OCI-M2 (cell line): Measurements from ENCODE around the gene NHLRC4.

Source experiments
- DNase-seq: peaks from one replicate; lab custom pipeline; 2025; ENCODE audit not compliant: unreplicated experiment; lab: John Stamatoyannopoulos, UW

Gene NHLRC4

DNA sequence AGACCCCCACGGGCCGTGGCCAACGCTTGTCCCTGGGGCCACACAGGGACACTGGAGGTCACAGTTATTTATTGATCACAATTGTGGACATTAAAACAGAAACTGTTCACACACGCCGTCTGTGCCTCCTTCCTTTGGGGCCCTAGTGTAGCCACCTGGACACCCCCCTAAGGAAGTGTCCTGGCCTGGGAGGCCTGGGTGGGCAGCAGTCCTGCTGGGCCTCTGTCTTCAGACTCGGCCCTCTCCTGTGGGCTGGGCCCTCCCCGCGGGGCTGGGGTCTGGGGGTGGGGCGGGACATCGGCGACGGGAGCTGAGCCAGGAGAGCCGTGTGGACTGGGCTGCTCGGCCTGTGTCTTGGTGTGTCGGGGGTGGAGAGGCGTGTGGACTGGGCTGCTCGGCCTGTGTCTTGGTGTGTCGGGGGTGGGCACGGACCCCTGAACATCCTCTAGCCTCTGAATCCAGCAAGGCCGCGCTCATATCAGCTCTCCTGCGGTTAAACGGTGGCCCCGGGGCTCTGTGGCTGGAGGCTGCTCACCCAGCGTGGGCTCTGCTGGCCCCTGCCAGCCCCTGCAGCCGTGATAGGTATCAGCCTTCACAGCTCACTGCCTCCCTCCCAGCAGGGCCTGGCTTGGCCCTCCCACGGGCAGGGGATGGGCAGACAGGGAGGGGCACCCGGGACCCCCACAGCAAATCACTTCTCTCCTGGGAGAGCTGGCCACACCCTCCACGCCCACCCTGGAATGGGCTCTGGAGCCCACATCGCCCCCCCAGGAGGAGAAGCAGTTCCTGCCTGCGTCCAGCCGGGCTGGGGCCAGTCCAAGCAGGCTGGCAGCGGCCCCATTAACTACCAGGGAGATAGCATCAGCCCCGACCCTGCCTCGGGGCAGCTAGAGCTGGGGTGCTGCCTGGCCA lies 1.1 kb upstream of the NHLRC4 start:
- DNase-seq: no peak

- no peak for DNase-seq
Observed at GRCh38 chr16:567373-568256, 810 bp downstream of the NHLRC4 start.

DNA sequence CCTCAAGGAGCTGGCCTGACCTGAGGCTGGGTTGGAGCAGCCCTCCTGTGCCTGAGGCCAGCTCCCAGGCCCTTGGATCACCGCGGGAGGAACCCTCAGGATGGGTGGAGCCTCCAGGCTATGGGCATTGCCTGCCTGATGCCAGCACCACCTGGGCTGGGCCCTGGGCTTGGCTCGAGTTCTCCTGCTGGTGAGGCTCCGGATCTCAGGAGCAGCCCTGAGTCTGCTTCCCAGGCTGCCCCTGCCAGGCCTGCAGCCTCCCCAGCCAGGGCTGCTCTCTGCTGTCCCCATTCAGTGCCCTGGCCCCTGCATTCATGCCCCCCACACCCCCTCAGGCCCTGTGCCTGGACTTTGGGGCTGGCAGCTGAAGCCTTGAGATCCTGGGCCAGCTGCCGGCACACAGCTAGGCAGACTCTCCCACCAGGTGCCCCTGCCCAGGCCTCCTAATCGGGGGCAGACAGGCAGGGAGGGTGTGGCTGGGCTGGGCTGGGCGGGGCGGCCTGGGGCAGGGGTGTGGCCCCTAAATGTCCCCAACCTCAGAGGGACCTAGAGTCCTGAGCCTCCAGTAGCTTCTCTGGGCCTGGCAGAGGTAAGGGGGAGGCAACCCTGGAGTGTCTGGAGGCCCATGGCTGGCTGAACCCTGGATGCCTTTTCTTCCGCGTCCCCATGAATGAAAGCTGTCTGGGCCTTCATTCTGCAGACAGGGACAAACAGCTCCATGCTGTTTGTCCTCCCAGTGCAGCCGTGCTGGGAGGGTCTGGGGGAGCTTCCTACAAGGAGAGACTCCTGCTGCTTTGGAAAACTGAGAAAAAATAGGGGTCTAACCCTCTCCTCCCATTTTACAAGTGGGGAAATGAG lies 1.8 kb downstream of the NHLRC4 start:
- DNase-seq: no peak

- no peak for DNase-seq
Observed at GRCh38 chr16:569445-570254, 2.8 kb downstream of the NHLRC4 start, which contains the start of gene PIGQ. Gene PIGQ, plus strand, starts transcription at chr16:569968. Its CDS starts 4,107 bp downstream, at chr16:574075.

DNA sequence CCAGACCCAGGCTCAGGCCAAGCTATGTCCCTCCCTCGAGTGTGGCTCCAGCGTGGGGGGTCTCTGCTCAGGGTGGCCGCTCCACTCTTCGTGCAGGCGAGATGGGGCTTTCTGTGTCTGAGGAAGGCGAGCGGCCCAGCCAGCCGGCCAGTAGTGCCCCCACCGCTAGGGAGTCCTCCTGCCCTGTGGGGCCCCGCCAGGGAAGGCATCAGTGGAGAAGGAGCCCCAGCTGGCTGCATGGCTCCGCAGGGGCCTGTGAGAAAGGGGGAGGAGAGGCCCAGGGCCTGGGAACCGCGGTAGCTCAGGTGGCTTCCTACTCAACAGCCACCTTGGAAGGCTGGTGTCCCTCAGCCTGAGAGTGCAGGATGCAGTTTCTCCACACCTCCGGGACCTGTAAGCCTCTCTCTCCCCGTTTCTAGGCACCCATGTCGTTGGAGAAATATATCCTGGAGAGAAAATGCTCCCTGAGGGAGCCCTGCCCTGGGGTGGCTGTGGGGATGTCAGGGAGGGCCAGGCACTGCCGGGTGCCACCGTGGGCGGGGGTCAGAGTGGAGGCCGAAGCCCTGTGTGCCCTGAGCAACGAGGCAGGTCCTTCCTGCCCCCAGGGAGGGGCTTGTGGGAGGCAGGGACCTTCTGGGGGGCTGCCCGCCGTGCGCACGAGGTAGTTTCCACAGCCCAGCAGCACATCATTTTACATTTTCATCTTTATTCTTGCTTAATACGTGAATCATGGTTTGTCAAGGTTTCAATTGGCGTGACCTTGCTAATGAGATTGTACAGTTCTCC lies 6.3 kb downstream of the NHLRC4 start:
- no peak for DNase-seq

- DNase-seq: no peak
Observed at GRCh38 chr16:574021-574760, 7.4 kb downstream of the NHLRC4 start.

- DNase-seq: no peak
Observed at GRCh38 chr16:575354-576196, 8.8 kb downstream of the NHLRC4 start.

DNA sequence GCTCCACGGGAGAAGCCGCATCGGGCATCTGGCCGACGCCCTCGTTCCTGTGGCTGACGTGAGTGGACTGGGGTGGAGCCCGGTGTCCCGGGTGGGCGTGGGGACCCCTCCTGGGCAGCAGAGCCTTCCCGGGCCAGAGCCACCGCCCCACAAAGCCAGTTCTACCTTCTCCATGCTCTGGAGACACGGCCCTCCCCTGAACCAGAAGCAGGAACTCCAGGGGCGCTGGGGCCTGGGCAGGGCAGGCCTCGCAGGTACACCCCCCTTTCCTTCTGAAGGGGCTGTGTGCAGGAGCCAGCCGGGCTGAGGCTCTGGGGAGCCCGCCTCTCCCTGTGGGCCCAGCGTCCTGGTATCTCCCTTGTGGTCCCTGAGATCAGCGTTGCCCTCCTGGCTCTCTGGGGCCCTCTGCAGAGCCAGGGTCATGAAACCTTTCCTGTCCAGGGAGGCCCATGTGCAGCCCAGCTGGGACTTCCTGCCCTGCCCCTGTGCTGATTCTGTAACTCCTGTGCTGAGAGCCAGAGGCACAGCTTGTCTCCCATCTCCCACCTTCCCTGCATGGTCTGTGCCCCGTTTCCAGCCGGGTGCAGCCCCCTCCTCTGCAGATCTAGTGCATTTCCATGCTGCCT lies 9.5 kb downstream of the NHLRC4 start:
- no peak for DNase-seq

DNA sequence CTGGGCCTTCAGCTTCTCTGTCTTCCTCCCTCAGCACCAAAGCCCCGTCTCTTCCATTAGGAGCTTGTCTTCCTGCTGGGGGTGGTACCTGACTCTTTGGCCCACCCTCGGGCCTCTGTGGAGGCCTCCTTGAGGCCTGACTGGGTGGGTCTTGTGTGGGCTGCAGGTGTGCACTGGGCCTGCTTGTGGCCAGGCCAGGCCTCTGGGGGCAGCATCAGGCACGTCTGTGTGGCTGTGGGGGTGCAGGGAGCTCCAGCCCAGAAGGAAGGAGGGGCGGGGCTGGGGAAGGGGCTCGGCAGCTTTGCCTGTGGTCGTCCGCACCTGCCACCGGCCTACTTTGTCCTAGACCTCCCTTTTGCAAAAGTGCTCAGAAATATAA lies 10.0 kb downstream of the NHLRC4 start:
- DNase-seq: no peak

DNA sequence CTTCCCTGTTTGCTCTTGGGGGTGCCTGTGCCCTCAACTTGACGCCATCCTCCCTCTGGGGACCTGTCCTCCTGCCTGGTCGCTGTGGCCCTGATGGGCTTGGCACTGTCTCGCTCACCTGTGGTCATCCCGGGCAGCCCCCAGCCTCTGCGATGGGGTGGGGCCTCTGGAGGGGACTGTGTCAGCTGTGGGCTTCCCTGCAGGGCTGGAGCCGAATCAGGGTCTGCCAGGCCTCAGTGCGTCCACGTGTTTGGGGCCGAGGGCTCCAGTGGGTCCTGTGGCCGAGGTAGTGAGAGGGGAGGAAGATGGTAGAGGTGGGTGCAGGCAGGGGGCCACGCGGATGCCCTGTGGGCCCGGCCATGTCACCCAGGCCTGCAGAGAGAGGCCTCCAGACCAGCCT lies 11.0 kb downstream of the NHLRC4 start:
- no peak for DNase-seq

GRCh38 chr16:578232-578869 lies 11.5 kb downstream of the NHLRC4 start:
- no peak for DNase-seq

- no peak for DNase-seq
Observed at GRCh38 chr16:578870-579405, 12.1 kb downstream of the NHLRC4 start.

DNA sequence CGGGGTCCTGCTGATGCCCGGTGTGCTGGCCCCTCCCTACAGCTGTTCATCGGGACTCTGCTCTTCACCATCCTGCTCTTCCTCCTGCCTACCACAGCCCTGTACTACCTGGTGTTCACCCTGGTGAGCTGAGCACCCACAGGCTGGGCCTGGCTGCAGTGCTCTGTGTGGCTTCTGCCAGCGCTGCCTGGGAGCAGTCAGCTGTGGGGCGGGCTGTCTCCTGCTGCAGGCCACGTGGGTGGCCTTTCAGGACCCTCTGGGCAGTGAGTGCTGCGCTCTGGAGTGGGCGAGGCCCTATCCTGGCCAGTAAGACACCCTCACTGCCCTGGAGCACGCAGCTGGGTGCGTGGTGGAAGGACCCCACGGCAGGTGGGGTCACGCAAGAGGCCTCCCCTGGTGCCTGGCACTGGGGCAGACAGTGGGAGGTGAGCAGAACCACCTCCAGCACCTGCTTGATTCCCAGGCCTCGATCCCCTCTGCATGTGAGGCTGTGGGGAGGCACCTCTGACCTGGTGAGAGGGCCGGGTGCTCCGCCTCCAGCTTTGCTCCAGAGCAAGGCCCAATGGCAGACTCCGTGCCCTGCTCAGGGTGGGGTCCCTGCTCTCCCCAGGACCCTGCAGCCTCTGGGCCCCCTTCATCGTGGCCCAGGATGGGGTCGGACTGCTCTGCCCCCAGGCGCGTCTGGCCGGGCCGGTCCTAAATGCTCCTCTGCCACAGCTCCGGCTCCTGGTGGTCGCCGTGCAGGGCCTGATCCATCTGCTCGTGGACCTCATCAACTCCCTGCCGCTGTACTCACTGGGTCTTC lies 13.5 kb downstream of the NHLRC4 start:
- no peak for DNase-seq

DNA sequence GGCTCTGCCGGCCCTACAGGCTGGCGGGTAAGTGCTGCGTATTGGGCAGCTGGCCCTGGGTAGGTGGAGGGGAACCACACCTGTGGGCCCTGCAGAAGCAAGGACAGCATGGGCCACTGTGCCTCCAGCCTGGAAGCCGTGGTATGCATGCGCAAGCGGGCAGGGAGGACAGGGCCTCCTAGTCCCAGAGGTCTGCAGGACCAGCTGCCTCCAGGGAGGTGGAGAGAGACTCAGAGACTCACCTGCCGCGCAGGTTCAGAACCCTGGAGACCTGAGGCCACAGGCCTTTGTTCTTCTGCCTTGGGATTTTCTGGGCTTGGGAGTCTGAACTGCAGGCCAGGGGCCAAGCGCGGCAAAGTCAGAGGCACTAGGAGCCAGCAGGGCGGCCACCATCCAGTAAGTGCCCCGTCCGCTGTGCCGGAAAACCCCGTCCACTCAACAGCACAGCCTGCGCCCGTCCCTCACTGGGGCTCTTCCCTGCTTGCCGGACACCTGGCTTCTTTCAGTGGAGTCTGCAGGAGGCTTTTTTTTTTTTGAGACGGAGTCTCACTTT lies 14.2 kb downstream of the NHLRC4 start:
- DNase-seq: no peak

DNA sequence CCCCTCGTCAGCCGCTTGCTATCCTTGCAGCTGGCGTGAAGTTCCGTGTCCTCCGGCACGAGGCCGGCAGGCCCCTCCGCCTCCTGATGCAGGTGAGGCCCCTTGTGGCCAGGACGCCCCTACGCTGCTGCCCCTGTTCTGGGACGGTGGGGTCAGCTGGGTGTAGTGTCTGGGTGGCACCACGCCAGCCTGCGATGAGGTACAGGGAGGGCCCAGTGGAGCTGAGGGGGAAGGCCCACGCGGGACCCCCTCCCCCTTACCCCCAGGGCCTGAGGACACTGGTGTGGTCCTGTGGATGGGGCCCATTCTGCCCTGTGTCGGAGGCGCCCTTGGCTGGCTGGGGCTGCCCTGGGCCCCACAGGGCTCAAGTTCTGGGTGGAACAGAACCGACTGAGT lies 15.4 kb downstream of the NHLRC4 start:
- no peak for DNase-seq
